Testis (tissue), 3 donors: ENCODE measurements around the gene MYO15A. TPM values are rescaled to one million over a fixed set of nuclear protein-coding genes. Genes with fewer than 3 reads are reported as not detected.

Experiments used
- DNase-seq: peaks from one replicate; pipeline ENCODE4 v3.0.0-alpha.2; 2019
- H3K27ac ChIP-seq, 2 donors: fragments of 200-600 bp; sonication (generic); one replicate each; pipeline ENCODE4 v1.5.1; 2019
- H3K27me3 ChIP-seq: fragments of 200-600 bp; sonication (generic); one replicate; pipeline ENCODE4 v1.5.1; 2019
- H3K36me3 ChIP-seq: fragments of 200-600 bp; sonication (generic); one replicate; pipeline ENCODE4 v1.5.1; 2017; ENCODE audit warnings: low read depth; ENCODE audit errors: missing control alignments
- H3K4me1 ChIP-seq: fragments of 200-600 bp; sonication (generic); one replicate; pipeline ENCODE4 v1.5.1; 2019
- H3K4me3 ChIP-seq, 2 donors: fragments of 200-600 bp; sonication (generic); one replicate each; pipeline ENCODE4 v1.5.1; 2017 to 2019
- H3K9me3 ChIP-seq: fragments of 200-600 bp; sonication (generic); one replicate; pipeline ENCODE4 v1.5.1; 2017
- CTCF ChIP-seq, 3 experiments: fragments of 450-650 bp in 2 of 3; fragments of 200-600 bp in 1 of 3; sonication (generic) in 1 of 3; IDR thresholded peaks; one replicate each; pipeline ENCODE4 v1.5.1; 2016 to 2019; ENCODE audit warnings: antibody characterized with exemption in 3 of 3, mild to moderate bottlenecking in 2 of 3, moderate library complexity in 1 of 3
- POLR2A ChIP-seq: fragments of 450-650 bp; IDR thresholded peaks from one replicate; pipeline ENCODE4 v1.6.1; 2017; ENCODE audit warnings: antibody characterized with exemption, mild to moderate bottlenecking, moderate library complexity
- WGBS, 2 donors: methylation state at CpG; one replicate each; pipeline ENCODE4 v1.1.5; 2018; 5-methylcytosine and 5-hydroxymethylcytosine counted together
- intact Hi-C: fragments of 100-400 bp; cut with DNase I; formaldehyde crosslinking; loops from one replicate; pipeline ENCODE4 v1.15.1; 2023; ENCODE audit warnings: low total_unique reads
- polyA plus RNA-seq: library from polyadenylated mRNA; stranded (reverse); fragments of 350-450 nt; fragmentation: Illumina TruSeq; extraction: RNeasy Lipid Tissue Mini Kit (QIAGEN cat#74804); gene quantifications from one replicate; pipeline ENCODE4 v1.2.3, GENCODE V29; 2014; ENCODE audit warnings: low read depth, low replicate concordance; ENCODE audit not compliant: insufficient read depth
- total RNA-seq, 2 donors: library from RNA; depleted of rRNA; stranded (reverse); fragments of >200 nt; gene quantifications; one replicate each; pipeline ENCODE4 v1.2.3, GENCODE V29; 2016

MYO15A gene
- total and polyA plus RNA-seq, 3 donors from 2014 or later, result 18.6 to 30.2 (median 21.7) TPM

DNA sequence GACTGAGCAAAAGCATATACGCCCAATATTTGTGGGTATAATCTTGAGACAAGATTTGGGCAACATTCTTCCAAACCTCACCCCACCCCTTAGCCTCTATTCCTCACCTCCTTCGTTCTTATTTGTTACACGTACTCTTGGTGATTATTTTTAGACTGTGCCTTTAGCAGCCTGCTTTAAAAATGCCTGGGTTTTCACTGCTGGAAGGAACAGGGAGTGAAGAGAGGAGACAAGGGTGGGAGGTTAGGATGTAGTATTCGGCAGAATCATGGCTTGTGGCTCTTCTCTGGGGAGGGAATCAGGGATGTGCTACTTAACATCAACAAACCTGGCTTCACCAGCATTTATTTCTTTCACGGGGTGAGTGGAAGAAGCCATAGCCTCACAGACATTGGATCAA, 86.7 kb downstream of the MYO15A start:
- DNase-seq, result no peak
- intact Hi-C loops, result no loop called here
- Histone ChIP-seq H3K4me1 (peaks cover 25% of the 10 kb centered on the region), H3K27me3 (no peaks in the 10 kb centered on the region), H3K9me3 (no peaks in the 10 kb centered on the region), H3K36me3 (no peaks in the 10 kb centered on the region), H3K4me3 (no peak overlapping the region), H3K27ac (no peak overlapping the region)
- WGBS, 2 donors, result 64 to 74% methylated on average over 5 of the region's 5 CpGs
- no peak for TF ChIP-seq CTCF (IDR thresholded peaks at IDR 0.05)
- TF ChIP-seq POLR2A, result no peak

DNA sequence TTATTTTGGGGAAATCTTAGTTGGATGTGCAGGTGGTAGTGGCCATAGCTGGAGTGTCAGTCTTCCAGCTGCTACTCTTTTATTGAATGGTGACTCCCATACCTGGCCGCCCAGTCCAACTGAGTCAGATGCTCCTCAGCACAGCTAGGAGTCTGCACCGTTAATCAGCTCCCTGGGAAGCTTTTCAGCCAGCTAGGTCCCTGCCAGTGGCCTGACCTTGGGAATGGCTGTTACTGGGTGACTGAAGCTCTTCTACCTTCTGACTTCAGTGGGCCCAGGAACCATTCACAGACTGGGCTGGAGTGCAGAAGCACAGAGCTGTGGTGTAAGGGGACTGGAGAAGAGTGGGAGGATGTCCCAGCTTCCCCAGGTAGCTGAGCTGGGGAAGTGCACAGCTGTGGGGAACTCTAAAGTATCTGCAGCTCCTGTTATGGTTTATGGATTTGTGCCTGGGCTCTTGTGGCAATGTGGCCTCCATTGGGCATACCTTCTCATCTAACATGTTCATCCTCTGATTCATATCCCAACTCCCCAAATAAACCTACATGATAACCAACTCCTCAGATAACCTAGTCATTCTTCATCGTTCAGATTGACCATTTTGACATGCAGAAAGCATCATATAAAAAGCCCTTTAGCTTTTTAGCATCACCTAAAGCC, 89.1 kb downstream of the MYO15A start:
- intact Hi-C loops, result no loop called here
- no peaks in the 10 kb centered on the region for H3K27me3 ChIP-seq
- H3K36me3 ChIP-seq, result no peaks in the 10 kb centered on the region
- no peak for DNase-seq
- no peak for TF ChIP-seq CTCF (IDR thresholded peaks at IDR 0.05)
- no peak for TF ChIP-seq POLR2A
- WGBS, 2 donors, result 74 to 81% methylated on average over 3 of the region's 3 CpGs
- no peak overlapping the region for H3K27ac ChIP-seq
- peaks cover 24% of the 10 kb centered on the region for H3K4me1 ChIP-seq
- no peak overlapping the region for H3K4me3 ChIP-seq
- no peaks in the 10 kb centered on the region for H3K9me3 ChIP-seq

- Histone ChIP-seq H3K36me3 (no peaks in the 10 kb centered on the region), H3K27me3 (no peaks in the 10 kb centered on the region), H3K4me1 (peaks cover 24% of the 10 kb centered on the region), H3K4me3 (no peak overlapping the region), H3K27ac (no peak overlapping the region), H3K9me3 (no peaks in the 10 kb centered on the region)
- no peak for TF ChIP-seq CTCF (IDR thresholded peaks at IDR 0.05)
- TF ChIP-seq POLR2A, result no peak
- intact Hi-C loops, result no loop called here
- WGBS, 2 donors, result 38 to 44% methylated on average over 4 of the region's 4 CpGs
- no peak for DNase-seq
Measured at GRCh38 chr17:18198530-18198929, 90.0 kb downstream of the MYO15A start.

GRCh38 chr17:18201108-18201507, 92.6 kb downstream of the MYO15A start:
- no peak for DNase-seq
- intact Hi-C loops, result no loop called here
- 69 to 80% methylated on average over 3 to 4 of the region's 4 CpGs for WGBS, 2 donors
- Histone ChIP-seq H3K4me3 (no peak overlapping the region), H3K27ac (no peak overlapping the region), H3K9me3 (no peaks in the 10 kb centered on the region), H3K4me1 (peaks cover 24% of the 10 kb centered on the region), H3K27me3 (no peaks in the 10 kb centered on the region), H3K36me3 (no peaks in the 10 kb centered on the region)
- TF ChIP-seq POLR2A (no peak), CTCF (IDR thresholded peaks at IDR 0.05) (no peak)

GRCh38 chr17:18203308-18203707, 94.8 kb downstream of the MYO15A start:
- TF ChIP-seq POLR2A (no peak), CTCF (IDR thresholded peaks at IDR 0.05) (no peak)
- DNase-seq, result no peak
- no peak overlapping the region for H3K4me3 ChIP-seq
- H3K27me3 ChIP-seq, result no peaks in the 10 kb centered on the region
- H3K36me3 ChIP-seq, result no peaks in the 10 kb centered on the region
- no peaks in the 10 kb centered on the region for H3K9me3 ChIP-seq
- WGBS, 2 donors, result 76 to 78% methylated on average over 3 to 7 of the region's 7 CpGs
- peaks cover 12% of the 10 kb centered on the region for H3K4me1 ChIP-seq
- intact Hi-C loops, result no loop called here
- H3K27ac ChIP-seq, result no peak overlapping the region
